T-helper 17 cell (primary cell): ENCODE results near the gene FKTN. TPM values are rescaled to one million over a fixed set of nuclear protein-coding genes. Genes with fewer than 3 reads are reported as not detected.

Experiments
- ATAC-seq: fragments of 150-1000 bp; cut with Tn5 transposase; 2 replicates; pipeline ENCODE4 v1.10.0; 2021; ENCODE audit warnings: mild to moderate bottlenecking, moderate library complexity
- DNase-seq, 3 donors: peaks; one replicate each; pipeline versions ENCODE4 v3.0.0 to v3.0.0-alpha.2; 2020 to 2021
- H3K9me3 ChIP-seq: one replicate; pipeline ENCODE4 v1.7.0; 2013; ENCODE audit warnings: low read length, mild to moderate bottlenecking; ENCODE audit not compliant: control insufficient read depth, poor library complexity, severe bottlenecking
- H3K27ac Mint-ChIP-seq: one replicate; pipeline ENCODE4 v1.8.0; 2022; ENCODE audit warnings: mild to moderate bottlenecking, moderate library complexity, mixed read lengths
- H3K27me3 Mint-ChIP-seq: one replicate; pipeline ENCODE4 v1.8.0; 2022; ENCODE audit warnings: mixed read lengths
- H3K36me3 Mint-ChIP-seq: one replicate; pipeline ENCODE4 v1.8.0; 2022; ENCODE audit warnings: low read depth, mixed read lengths
- H3K4me1 Mint-ChIP-seq: one replicate; pipeline ENCODE4 v1.8.0; 2022; ENCODE audit warnings: mild to moderate bottlenecking, mixed read lengths
- H3K4me3 Mint-ChIP-seq: one replicate; pipeline ENCODE4 v1.8.0; 2022; ENCODE audit warnings: mild to moderate bottlenecking, moderate library complexity, mixed read lengths
- total RNA-seq, 4 donors: library from RNA in 2 of 4; stranded (reverse) in 2 of 4; gene quantifications; one replicate each; pipeline ENCODE4 v1.2.3 and lab custom pipeline; 2022 to 2026

The FKTN gene
- total RNA-seq, 2 donors from 2014 or later: 9.2 to 9.3 TPM

- Mint-ChIP-seq H3K4me3 (no peak overlapping the region), H3K27me3 (peaks cover 14% of the 10 kb centered on the region), H3K4me1 (peaks cover 4% of the 10 kb centered on the region), H3K27ac (no peak overlapping the region), H3K36me3 (no peaks in the 10 kb centered on the region)
- DNase-seq (no peak), ATAC-seq (no peak)
- H3K9me3 ChIP-seq: no peaks in the 10 kb centered on the region
Observed at GRCh38 chr9:105673850-105674387, 116.0 kb downstream of the FKTN start.

GRCh38 chr9:105676351-105676923, 118.5 kb downstream of the FKTN start:
- DNase-seq (no peak), ATAC-seq (no peak)
- Mint-ChIP-seq H3K4me1 (no peaks in the 10 kb centered on the region), H3K36me3 (no peaks in the 10 kb centered on the region), H3K4me3 (no peak overlapping the region), H3K27ac (no peak overlapping the region), H3K27me3 (peaks cover 13% of the 10 kb centered on the region)
- no peaks in the 10 kb centered on the region for H3K9me3 ChIP-seq

- no peak for ATAC-seq
- Mint-ChIP-seq H3K4me3 (no peak overlapping the region), H3K36me3 (no peaks in the 10 kb centered on the region), H3K27me3 (peaks cover 13% of the 10 kb centered on the region), H3K27ac (no peak overlapping the region), H3K4me1 (no peaks in the 10 kb centered on the region)
- no peaks in the 10 kb centered on the region for H3K9me3 ChIP-seq
- no peak for DNase-seq
Observed at GRCh38 chr9:105678163-105678562, 120.2 kb downstream of the FKTN start.

GRCh38 chr9:105678781-105679180, 120.8 kb downstream of the FKTN start:
- no peaks in the 10 kb centered on the region for H3K4me1 Mint-ChIP-seq
- H3K27ac Mint-ChIP-seq: no peak overlapping the region

GRCh38 chr9:105679257-105680022, 121.5 kb downstream of the FKTN start:
- ATAC-seq (no peak), DNase-seq (no peak)
- no peaks in the 10 kb centered on the region for H3K9me3 ChIP-seq
- H3K27me3 Mint-ChIP-seq: peaks cover 13% of the 10 kb centered on the region
- no peak overlapping the region for H3K4me3 Mint-ChIP-seq
- H3K36me3 Mint-ChIP-seq: peaks cover 3% of the 10 kb centered on the region
- H3K27ac Mint-ChIP-seq: no peak overlapping the region
- no peaks in the 10 kb centered on the region for H3K4me1 Mint-ChIP-seq

More at GRCh38 chr9:105678781-105679180, 120.8 kb downstream of the FKTN start:
- DNase-seq (no peak), ATAC-seq (no peak)
- Mint-ChIP-seq H3K27me3 (peaks cover 13% of the 10 kb centered on the region), H3K36me3 (peaks cover 1% of the 10 kb centered on the region), H3K4me3 (no peak overlapping the region)
- H3K9me3 ChIP-seq: no peaks in the 10 kb centered on the region

- Mint-ChIP-seq H3K27me3 (peaks cover 13% of the 10 kb centered on the region), H3K4me3 (no peak overlapping the region), H3K27ac (no peak overlapping the region), H3K36me3 (peaks cover 3% of the 10 kb centered on the region), H3K4me1 (no peaks in the 10 kb centered on the region)
- ATAC-seq (no peak), DNase-seq (no peak)
- no peaks in the 10 kb centered on the region for H3K9me3 ChIP-seq
Observed at GRCh38 chr9:105681313-105681712, 123.4 kb downstream of the FKTN start.

GRCh38 chr9:105681724-105682123, 123.8 kb downstream of the FKTN start:
- no peak for DNase-seq
- Mint-ChIP-seq H3K36me3 (peaks cover 3% of the 10 kb centered on the region), H3K27ac (no peak overlapping the region), H3K4me3 (no peak overlapping the region), H3K27me3 (peaks cover 13% of the 10 kb centered on the region), H3K4me1 (no peaks in the 10 kb centered on the region)
- ATAC-seq: no peak
- H3K9me3 ChIP-seq: no peaks in the 10 kb centered on the region

- ATAC-seq (no peak), DNase-seq (no peak)
- Mint-ChIP-seq H3K4me3 (no peak overlapping the region), H3K36me3 (peaks cover 3% of the 10 kb centered on the region), H3K27me3 (peaks cover 27% of the 10 kb centered on the region), H3K4me1 (peaks cover 2% of the 10 kb centered on the region), H3K27ac (no peak overlapping the region)
- H3K9me3 ChIP-seq: no peaks in the 10 kb centered on the region
Observed at GRCh38 chr9:105683688-105684275, 125.9 kb downstream of the FKTN start.

GRCh38 chr9:105686936-105687335, 129.0 kb downstream of the FKTN start:
- H3K9me3 ChIP-seq: no peaks in the 10 kb centered on the region
- H3K4me3 Mint-ChIP-seq: no peak overlapping the region
- ATAC-seq (no peak), DNase-seq (no peak)
- peaks cover 37% of the 10 kb centered on the region for H3K27me3 Mint-ChIP-seq
- no peak overlapping the region for H3K27ac Mint-ChIP-seq
- H3K4me1 Mint-ChIP-seq: peaks cover 2% of the 10 kb centered on the region
- H3K36me3 Mint-ChIP-seq: peaks cover 3% of the 10 kb centered on the region

Other genes with a start within 250 kb of the FKTN start
- gene FSD1L, start 110.1 kb upstream of the FKTN start, total RNA-seq: 1 to 10 TPM; 3.2 TPM
- gene TAL2, start 104.3 kb downstream of the FKTN start, total RNA-seq: not detected
- gene TMEM38B, start 136.4 kb downstream of the FKTN start, total RNA-seq: 1 to 10 TPM; 5.9 to 9.4 TPM